HAP-1 (cell line): ENCODE data around the gene TP53TG3B.
A peak's percentile ranks its signal among the peaks of the same experiment; 100 is the strongest.
"Not testable (repeated sequence)": the region's sequence is repeated elsewhere in the genome, so short reads cannot be mapped to it uniquely, and the experiment has no call there.

Source experiments
- DNase-seq, 2 experiments: peaks; one replicate each; pipeline ENCODE4 v3.0.0-alpha.2; 2016 to 2020; ENCODE audit warnings: low spot score in 2 of 2
- H3K27me3 ChIP-seq: fragments of 250-450 bp; sonication (Bioruptor Pico); 2 replicates; pipeline ENCODE4 v1.5.1; 2020; ENCODE audit warnings: low read depth, mild to moderate bottlenecking, moderate library complexity
- H3K36me3 ChIP-seq: fragments of 250-450 bp; sonication (Bioruptor Pico); replicated peaks from 2 replicates; pipeline ENCODE4 v1.5.1; 2020; ENCODE audit warnings: mild to moderate bottlenecking
- H3K4me1 ChIP-seq: fragments of 250-450 bp; sonication (Bioruptor Pico); 2 replicates; pipeline ENCODE4 v1.5.1; 2020; ENCODE audit warnings: mild to moderate bottlenecking
- H3K4me3 ChIP-seq: fragments of 250-450 bp; sonication (Bioruptor Pico); 2 replicates; pipeline ENCODE4 v1.5.1; 2020; ENCODE audit warnings: mild to moderate bottlenecking, moderate library complexity
- H3K9me3 ChIP-seq: fragments of 250-450 bp; sonication (Bioruptor Pico); 2 replicates; pipeline ENCODE4 v1.5.1; 2020; ENCODE audit warnings: mild to moderate bottlenecking, moderate library complexity
- in situ Hi-C: fragments of 300-500 bp; cut with MboI; formaldehyde crosslinking; loops from 3 replicates; pipeline ENCODE4 v1.14.3; 2020; ENCODE audit warnings: low sequenced_read_pairs, inconsistent platforms, mixed read lengths

TP53TG3B gene, protein sequence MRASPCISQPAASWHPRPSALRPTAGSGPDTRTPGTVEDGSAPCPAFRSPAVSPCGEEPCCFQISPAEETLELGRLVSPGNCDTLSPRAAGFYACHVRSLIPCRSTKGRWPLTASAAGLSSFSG

DNA sequence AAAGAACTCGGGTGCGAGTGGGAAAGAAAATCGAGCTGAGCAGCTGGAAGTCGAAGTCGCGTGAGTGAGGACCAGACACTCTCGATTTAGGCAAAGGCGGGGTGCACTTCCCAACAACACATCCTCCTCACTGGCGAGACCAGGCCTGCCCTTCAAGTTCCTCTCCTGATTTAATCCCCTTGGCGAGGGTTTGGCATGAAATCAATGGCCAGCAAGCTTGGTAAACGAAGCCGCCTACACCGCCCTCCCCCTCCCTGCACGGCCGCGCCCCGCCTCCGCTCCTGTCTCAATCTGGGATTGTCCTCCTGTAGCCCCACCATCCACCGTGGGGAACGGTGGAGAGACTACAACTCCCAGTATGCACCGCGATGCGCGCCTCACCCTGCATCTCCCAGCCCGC, at the start of gene TP53TG3B:
TSS of gene TP53TG3B (plus strand) at position 301 of the 400 bp plus-strand sequence. CDS start at position 369, 68 bp downstream.
- DNase-seq, H3K9me3 ChIP-seq, H3K4me3 ChIP-seq, H3K36me3 ChIP-seq, in situ Hi-C loops, H3K27me3 ChIP-seq, H3K4me1 ChIP-seq: not testable (repeated sequence)

DNA sequence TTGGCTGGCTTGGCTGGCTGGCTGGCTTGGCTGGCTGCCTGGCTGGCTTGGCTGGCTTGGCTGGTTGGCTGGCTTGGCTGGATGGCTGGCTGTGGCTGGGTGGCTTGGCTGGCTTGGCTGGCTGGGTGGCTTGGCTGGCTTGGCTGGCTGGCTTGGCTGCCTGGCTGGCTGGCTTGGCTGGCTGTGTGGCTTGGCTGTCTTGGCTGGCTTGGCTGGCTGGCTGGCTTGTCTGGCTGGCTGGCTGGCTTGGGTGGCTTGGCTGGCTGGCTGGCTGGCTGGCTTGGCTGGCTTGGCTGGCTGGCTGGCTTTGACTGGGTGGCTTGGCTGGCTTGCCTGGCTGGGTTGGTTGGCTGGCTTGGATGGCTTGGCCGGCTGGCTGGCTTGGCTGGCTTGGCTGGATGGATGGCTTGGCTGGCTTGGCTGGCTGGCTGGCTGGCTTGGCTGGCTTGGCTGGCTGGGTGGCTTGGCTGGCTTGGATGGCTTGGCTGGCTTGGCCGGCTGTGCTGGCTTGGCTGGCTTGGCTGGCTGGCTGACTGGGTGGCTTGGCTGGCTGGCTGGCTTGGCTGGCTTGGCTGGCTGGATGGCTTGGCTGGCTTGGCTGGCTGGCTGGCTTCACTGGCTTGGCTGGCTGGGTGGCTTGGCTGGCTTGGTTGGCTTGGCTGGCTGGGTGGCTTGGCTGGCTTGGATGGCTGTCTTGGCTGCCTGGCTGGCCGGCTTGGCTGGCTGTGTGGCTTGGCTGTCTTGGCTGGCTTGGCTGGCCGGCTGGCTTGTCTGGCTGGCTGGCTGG, 24.2 kb upstream of the TP53TG3B start:
- H3K4me1 ChIP-seq, in situ Hi-C loops, H3K27me3 ChIP-seq, H3K36me3 ChIP-seq, H3K9me3 ChIP-seq, H3K4me3 ChIP-seq: not testable (repeated sequence)
- DNase-seq: peak in 1 of 2 experiments; percentile 45

DNA sequence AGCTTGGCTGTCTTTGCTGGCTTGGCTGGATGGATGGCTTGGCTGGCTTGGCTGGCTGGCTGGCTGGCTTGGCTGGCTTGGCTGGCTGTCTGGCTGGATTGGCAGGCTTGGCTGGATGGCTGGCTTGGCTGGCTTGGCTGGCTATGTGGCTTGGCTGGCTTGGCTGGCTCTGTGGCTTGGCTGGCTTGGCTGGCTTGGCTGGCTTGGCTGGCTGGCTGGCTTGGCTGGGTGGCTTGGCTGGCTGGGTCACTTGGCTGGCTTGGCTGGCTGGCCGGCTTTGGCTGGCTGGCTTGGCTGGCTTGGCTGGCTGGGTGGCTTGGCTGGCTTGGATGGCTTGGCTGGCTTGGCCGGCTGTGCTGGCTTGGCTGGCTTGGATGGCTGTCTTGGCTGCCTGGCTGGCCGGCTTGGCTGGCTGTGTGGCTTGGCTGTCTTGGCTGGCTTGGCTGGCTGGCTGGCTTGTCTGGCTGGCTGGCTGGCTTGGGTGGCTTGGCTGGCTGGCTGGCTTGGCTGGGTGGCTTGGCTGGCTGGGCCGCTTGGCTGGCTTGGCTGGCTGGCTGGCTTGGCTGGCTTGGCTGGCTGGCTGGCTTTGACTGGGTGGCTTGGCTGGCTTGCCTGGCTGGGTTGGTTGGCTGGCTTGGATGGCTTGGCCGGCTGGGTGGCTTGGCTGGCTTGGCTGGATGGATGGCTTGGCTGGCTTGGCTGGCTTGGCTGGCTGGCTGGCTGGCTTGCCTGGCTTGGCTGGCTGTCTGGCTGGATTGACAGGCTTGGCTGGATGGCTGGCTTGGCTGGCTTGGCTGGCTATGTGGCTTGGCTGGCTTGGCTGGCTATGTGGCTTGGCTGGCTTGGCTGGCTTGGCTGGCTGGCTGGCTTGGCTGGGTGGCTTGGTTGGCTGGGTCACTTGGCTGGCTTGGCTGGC, 22.8 kb upstream of the TP53TG3B start:
- H3K36me3 ChIP-seq, H3K4me1 ChIP-seq, H3K9me3 ChIP-seq, H3K4me3 ChIP-seq, H3K27me3 ChIP-seq, in situ Hi-C loops: not testable (repeated sequence)
- peak; percentile 2 to 54 for DNase-seq

DNA sequence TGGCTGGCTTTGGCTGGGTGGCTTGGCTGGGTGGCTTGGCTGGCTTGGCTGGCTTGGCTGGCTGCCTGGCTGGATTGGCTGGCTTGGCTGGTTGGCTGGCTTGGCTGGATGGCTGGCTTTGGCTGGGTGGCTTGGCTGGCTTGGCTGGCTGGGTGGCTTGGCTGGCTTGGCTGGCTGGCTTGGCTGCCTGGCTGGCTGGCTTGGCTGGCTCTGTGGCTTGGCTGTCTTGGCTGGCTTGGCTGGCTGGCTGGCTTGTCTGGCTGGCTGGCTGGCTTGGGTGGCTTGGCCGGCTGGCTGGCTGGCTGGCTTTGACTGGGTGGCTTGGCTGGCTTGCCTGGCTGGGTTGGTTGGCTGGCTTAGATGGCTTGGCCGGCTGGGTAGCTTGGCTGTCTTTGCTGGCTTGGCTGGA, 22.1 kb upstream of the TP53TG3B start:
- H3K36me3 ChIP-seq, in situ Hi-C loops, H3K9me3 ChIP-seq, H3K4me3 ChIP-seq, H3K4me1 ChIP-seq, H3K27me3 ChIP-seq: not testable (repeated sequence)
- peak; percentile 1 to 27 for DNase-seq

DNA sequence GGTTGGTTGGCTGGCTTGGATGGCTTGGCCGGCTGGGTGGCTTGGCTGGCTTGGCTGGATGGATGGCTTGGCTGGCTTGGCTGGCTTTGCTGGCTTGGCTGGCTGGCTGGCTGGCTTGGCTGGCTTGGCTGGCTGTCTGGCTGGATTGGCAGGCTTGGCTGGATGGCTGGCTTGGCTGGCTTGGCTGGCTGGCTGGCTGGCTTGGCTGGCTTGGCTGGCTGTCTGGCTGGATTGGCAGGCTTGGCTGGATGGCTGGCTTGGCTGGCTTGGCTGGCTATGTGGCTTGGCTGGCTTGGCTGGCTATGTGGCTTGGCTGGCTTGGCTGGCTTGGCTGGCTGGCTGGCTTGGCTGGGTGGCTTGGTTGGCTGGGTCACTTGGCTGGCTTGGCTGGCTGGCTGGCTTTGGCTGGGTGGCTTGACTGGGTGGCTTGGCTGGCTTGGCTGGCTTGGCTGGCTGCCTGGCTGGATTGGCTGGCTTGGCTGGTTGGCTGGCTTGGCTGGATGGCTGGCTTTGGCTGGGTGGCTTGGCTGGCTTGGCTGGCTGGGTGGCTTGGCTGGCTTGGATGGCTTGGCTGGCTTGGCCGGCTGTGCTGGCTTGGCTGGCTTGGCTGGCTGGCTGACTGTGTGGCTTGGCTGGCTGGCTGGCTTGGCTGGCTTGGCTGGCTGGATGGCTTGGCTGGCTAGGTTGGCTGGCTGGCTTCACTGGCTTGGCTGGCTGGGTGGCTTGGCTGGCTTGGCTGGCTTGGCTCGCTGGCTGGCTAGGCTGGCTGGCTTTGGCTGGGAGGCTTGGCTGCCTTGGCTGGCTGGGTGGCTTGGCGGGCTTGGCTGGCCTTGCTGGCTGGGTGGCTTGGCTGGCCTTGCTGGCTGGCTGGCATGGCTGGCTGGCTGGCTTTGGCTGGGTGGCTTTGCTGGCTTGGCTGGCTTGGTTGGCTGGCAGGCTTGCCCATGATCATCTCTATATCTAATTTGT, 21.3 kb upstream of the TP53TG3B start:
- in situ Hi-C loops, H3K9me3 ChIP-seq, H3K27me3 ChIP-seq, H3K4me1 ChIP-seq, H3K4me3 ChIP-seq, H3K36me3 ChIP-seq: not testable (repeated sequence)
- peak in 1 of 2 experiments; percentile 41 for DNase-seq
